NCI-H2196 treated with DMSO at 0.1 percent for 48 hours (cell line): ENCODE results near the gene FLG2.

Experiments used
- DNase-seq: peaks from one replicate; lab custom pipeline; 2025; ENCODE audit not compliant: unreplicated experiment; lab: John Stamatoyannopoulos, UW

The FLG2 gene

DNA sequence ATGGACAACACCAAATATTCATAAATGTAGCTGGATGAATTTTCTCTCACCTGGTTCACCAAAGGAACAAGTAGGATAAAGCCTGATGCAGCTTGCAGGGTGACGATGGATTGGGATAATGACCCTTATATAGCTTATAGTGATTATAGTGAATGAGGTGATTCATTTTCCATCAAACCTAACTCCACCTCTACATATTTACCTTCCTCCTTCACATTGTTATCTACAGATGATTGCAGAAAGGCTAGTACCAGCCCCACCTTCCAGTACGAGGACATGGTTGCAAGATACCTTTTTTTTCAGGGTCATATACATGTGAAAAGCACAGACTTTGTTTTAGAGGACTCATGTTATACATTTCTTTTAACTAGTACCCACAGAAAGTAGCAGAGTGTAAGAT, at the start of gene FLG2:
Gene FLG2 (minus strand): TSS at position 101 of the 400 bp plus-strand sequence. CDS start 1,122 bp downstream, outside the sequence.
- DNase-seq, result no peak

DNA sequence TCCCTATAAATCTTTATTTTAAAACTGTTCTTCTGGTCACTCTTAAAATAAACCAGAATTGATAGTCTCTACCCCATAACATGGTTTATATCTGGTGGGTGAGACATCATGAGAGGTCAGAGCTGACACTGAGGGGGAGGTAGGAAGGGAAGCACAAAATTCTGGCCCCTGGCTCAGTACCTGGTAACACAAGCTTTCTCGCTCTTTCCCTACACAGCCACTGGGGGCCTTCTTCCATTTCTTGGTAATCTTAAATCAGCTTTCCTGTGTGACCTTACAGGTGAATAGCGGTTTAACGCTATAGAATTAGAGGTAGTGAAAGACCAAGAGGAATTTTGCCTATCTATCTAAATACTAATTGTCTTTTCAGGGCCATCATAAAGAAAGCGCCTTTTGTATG, 48.9 kb upstream of the FLG2 start:
- no peak for DNase-seq

DNA sequence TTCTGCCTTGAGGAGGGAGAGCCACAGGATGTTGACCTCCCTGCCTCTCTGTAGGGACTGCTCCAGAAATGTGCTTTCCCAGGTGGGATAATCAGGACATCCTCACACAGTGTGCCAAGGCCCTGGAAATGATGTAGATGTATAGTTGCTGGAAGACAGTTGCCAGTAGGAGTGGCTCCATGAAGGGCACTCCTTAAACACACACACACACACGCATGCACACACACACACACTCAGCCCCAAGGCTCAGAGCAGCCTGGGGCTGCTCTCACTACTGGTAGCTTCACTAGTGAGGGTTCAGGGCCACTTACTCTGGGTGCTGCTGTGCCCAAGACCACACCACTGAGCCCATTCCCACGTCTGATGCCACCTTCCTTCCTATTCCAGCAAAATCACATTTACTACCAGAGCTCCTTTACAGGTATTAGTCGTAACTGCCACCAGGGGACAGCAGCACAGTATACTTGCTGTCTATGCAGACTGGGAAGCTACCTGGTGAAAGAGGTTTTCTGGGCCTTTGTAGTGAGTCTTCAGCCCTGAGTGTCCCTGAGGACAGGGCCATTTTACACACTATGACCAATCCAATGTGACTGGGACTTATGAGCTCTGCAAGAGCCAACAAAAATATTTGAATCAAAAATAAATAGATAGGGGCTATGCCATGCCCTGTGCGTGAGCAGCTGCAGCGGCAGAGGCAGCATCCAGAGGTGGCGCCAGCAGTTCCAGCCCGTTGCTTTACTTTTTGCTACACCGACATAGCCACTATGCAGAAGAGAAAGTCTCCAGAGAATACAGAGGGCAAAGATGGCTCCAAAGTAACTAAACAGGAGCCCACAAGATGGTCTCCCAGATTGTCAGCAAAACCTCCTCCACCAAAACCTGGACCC, 39.2 kb upstream of the FLG2 start:
- no peak for DNase-seq

DNA sequence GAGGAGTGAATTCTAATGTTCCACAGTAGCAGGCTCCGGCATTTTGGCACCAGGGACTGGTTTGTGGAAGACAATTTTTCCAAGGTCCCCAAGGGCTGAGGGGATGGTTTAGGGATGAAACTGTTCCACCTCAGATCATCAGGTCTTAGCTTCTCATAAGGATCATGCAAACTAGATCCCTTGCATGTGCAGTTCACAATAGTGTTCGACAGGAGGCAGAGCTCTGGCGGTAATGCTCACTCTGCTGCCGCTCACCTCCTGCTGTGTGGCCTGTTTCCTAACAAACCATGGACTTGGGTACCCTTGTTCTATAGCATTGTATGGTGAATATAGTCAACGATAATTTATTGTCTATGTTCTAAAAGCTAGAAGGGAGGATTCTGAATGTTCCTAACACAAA, 37.7 kb upstream of the FLG2 start:
- no peak for DNase-seq

DNA sequence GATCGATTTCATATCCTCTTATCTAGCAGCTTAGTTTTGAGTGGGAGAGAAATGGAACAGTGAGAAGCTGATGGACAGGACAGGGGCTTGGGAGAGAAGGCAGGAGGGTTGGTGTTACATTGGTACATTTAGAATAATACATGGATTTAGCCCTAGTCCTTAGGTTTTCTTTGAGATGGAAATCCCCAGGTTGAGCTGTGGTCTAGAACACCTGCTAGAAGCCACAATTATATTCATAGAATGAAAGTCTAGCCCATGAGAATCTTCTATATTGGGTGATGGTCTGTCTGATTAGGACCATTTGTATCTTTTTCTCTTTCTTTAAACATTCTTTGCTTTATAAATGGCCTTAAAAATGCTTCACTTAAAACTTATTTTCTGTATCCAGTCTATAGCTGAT, 34.3 kb upstream of the FLG2 start:
- no peak for DNase-seq

DNA sequence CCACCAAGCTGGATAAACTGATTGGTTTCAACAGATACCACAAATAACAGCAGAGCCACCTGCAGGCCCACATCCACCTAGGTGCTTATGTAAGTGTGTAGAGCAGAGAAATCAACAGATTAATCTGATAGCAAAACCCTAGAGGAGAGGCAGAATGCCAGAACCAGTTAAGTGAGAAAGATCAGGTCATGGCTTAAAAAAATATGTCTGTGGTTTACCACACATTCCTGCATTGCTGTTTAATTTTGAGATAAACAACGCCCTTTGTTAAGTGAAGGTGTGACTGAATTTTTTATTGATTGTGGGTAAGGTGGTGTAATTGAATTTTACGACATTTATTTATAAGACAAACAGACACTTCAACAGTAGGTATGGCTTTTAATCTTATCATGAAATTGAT, 33.1 kb upstream of the FLG2 start:
- no peak for DNase-seq

DNA sequence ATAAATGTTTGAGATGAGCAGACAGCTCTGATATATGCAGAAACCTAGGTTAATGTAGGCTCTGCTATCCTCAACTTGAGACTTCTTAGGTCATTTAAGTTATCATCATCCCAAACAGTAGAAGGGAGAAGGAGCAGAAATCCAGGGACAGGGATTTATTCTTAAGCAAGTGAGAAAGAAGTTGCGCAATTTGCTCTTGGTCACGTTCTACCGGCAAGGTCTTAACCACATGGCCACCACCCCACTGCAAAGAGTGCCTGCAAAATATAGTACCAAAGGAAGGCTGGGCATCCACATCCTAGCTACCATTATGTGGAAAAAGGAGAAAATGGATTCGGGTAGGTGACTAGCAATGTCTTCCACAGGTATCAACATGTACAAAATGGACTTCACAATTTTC, 29.1 kb upstream of the FLG2 start:
- DNase-seq, result no peak

DNA sequence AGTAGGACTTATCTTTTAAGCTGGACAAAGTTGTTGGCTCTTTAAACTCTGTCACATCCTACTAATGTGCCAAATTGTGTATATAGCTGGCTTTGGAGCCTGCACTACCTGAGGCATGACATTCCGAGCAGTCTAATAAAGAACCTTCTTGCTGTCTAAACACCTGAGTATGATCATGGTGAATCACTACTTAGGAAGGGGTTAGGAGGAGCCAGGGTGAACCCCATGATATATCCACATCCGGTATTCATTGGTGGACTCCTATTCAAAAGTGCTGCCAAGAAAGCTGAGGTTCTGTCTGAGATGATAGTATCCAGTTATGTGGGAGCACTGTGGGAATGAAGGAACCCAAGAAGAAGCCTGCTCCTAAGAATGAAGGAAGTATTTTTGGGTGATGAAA, 27.1 kb upstream of the FLG2 start:
- DNase-seq, result no peak

DNA sequence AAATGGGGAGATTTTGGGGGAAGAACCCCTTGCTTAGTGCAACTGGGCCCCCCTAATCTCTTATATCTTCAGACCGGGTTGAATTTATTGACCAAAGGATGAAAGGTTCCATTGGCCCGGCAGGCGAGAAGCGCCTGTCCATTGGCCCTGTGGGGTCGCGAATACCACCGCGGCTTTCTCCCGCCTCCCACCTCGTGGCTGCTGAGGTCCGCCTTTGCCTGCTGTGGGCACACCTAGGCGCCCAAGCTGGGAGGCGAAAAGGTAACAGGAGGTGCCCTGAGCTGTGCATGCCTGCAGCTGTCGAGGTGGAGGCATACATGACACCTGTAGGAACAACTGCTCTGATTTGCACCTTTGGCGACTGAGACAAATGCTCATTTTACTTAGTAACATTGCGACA, 21.1 kb upstream of the FLG2 start:
- DNase-seq, result no peak

DNA sequence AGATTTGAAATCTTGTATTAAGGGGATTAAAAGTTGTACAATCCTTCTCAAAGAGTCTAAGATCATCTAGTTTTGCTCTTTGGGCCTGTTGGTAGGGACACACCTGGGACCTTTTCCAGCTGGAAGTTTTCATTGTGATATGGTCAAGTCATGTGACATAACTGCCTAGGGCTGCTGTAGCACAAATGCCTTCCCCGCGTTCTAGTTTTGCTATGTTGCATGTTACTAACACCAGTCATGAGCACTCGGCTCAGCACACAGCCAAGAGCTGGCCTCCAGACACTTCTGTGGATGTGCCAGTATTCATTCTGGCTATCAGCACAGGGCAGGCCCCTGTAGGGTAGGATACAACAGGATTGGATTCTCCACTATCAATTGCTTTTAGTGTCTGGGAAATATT, 14.6 kb upstream of the FLG2 start:
- no peak for DNase-seq

DNA sequence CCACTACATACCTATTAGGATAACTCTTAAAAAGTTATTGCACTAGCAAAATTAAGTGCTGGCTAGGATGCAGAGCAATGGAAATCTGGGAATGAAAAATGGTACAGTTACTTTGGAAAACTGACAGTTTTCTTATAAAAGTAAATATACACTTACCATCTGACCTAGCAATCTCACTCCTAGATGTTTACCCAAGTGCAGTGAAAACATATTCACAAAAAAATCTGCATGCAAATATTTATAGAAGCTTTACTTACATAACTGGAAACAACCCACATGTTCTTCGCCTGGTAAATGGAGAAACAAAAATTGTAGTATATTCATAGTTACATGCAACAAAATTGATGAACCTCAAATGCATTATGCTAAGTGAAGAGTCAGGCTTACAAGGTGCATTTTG, 12.9 kb upstream of the FLG2 start:
- DNase-seq, result no peak

DNA sequence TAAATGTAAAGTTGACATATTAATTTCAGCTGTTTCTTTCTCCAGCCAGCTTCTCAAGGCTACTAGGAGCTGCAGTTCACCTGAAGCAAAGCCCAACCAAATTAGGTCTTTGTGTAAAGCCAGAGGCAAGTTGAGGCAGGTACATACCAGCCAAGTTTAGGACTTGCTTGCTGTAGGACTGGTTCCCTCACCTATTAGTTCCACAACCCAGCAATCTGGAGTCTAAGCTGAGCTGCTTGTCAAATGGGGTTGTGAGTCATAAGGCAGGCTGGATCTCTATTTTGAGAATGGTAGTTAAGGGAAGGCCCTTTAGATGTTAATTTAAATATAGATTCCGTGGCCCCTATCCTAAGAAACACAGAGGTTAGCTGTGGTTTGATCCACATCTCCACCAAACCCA, 7.6 kb upstream of the FLG2 start:
- DNase-seq, result no peak

DNA sequence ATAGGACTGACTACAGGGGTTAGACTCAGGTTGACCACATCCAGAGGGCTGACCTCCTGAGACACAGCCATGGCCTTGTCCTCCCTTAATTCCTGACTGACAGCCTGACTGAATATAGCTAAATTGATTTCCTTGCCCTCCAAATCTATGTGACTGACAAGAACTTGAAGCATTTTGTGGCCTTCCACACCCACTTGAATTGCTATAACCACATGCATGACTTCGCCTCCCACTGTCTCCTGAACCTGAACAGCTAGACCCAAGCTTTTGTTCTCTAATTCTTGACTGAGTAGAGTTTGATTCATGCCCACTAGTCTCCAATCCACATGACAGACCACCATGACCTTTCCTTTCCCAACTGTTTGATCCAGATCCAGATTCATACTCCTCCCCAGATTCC, 3.1 kb downstream of the FLG2 start:
- DNase-seq, result no peak

DNA sequence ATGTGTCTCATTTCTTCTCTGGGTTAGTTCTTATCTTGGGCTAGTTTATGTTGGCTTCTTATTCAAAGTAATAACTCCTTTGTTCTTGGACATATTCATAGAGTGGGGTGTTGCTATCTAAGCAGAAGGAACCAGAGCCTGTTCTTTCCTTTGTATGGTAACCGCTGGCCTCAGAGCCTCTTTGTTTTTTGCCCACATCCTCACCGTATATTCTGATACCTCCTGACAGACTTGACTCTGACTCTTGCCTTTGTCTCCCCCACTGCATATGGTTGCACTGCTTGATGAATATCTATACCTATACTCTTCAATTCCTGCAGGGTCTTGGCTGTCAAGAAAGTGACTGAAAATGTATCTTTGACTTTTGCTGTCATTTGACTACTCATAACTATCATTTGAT, 10.2 kb downstream of the FLG2 start:
- no peak for DNase-seq

DNA sequence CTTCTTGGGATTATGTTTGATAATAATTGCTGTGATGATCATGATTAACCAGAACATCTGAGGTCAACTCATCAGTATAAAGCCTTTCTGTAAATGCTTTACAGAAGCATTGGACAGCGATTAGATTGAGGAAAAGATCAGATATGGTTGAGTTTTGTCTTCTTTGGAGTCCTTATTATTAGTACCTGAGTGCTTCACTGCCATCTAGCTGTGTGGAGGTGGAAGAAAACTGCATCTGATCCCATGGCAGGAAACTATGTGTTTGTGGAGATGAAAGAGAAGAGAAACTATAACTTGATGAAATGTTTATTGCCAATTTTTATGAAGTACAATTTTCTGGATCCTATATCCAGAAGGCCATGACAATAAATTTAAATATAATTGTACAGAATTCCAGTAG, 11.4 kb downstream of the FLG2 start:
- no peak for DNase-seq

DNA sequence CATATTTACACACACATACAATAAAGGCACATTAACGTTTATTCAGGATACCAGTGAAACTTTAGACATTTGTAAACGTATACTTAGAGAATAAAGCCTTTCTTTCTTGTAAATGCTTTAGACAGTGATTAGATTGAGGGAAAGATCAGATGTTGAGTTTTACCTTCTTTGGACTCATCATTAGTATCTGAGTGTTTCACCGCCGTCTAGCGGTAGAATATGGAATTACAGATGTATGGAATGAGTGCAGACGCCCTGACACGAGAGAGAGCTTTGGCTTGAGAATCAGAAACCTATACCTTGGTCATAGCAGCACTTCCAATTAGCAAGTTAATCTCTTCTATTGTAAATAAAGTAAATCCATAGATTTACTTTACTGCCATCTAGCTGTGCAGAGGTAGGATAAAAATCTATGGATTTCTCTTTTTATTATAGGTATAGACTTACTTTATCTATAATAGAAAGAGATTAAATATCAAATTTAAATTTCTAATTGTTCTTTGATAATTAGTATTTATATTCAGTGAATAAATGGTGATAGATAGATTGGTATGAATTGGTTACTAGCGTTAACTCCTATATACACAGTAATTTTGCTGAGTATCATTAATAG, 12.6 kb downstream of the FLG2 start:
- no peak for DNase-seq

DNA sequence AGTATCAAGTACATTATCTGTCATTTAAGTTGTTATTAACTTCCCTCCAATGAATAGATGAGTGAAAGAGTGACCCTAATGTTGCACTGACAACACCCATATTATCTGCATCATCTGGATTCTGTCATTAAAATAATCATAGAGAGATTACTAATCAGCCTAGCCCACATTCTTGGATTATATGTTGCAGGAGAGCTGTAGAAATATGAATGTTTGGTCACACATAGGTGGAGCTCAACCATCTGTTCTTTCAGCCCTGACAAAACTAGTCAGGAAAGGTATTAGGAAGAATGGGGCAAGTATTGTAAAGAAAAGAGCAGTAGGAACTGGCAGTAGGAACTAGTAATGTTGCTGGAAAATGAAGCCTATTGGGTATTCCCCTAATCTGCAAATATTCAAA, 15.4 kb downstream of the FLG2 start:
- DNase-seq, result no peak

DNA sequence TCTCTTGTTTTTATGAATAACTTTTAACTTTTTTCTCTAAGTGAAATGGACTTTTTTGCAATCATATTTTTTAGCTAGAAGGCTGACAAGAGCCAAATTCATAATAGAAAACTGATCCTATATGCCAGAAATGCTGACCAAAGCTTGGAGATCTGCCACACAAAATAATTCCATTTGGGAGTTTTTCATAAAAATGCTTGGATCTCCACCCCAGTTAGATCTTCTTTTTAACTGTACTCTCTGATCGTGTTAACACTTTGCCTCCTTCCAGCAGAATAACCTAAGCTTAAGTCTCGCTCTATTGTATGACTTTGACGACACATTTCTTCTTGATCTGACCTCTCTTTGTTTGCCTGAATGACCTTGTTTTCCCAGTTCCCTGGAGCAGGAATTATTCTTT, 16.8 kb downstream of the FLG2 start:
- no peak for DNase-seq

DNA sequence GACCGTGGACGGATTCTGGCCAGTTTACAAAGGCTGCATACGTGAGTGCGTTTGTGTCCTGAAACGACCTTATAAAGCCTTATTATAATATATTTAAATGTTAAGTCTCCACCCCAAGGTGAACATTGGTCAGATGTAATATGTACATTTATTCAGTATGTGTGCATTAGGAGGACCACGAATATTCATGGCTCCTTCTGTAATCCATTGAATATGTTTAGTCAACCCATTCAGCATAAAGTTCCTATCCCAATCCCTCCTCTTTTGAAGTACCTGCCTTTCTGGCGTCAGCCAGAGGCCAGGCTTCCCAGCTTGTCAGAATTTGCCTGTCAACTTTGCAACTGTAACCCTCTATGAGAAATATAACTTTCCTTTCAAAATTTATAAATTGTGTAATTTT, 24.4 kb downstream of the FLG2 start:
- no peak for DNase-seq

DNA sequence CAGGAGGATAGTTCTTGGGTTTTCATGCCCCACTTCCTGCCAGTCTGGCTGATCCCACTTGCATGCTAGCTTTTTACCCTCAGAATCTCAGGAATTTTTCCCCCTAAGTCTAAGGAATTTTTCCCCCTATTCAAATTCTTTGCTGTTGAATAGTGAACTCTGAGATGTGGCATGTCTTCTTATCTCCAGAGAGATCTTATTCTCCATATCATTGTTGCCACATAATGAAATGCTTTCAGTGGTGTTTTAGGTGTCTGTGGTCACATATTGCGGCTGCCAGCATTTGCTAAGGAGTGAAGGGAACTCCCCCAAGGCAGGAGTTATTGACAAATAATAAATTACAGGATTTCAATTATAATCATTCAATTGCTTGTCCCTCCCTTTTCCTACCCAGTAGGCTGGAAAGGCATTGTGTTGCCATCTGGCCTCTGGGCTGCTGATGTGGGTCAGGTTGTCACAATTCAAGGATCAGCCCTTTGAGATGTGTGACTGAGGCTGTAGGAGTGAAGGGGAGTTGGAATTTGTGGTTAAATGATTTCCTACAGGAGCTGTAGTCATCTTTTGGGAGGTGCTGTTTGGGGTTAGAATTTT, 30.9 kb downstream of the FLG2 start:
- DNase-seq, result no peak

DNA sequence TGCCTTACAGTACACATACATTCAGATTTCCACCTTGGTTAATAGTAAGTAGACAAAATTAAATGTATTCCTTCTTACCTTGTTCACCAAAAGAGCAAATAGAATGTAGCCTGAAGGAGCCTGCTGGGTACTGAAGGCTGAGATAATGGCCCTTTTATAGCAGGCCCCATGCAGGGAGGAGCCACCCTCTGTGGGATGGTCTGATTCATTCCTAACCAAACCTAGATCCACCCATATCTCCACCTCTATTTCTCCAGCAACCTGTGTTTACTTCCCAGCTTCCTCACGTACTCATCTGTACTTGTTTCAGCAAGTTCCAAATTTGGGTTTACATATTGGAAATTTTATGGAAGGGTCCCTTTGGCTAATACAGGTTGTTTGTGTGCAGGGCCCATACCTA, 34.7 kb downstream of the FLG2 start, which contains the start of gene FLG:
Gene FLG (minus strand): TSS at position 129 of the 400 bp plus-strand sequence. CDS start 9,783 bp downstream, outside the sequence.
- DNase-seq, result no peak

DNA sequence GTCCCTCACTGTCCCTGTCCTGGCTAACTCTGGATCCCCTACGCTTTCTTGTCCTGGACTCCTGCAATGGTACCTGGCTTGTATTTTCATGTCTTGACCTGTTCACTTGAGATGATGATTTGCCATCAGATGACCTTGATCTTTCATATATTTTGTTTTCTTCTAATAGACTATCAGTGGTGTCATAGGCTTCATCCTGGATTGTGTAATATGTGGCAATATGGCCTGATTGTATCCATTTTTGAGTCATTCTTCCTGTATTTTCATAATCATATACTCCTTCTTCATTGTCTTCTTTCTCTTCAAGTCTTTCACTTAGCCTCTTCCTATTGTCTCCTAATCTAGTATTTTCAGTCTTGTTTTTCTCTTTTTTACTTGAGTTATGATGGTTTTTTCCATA, 45.8 kb downstream of the FLG2 start:
- DNase-seq, result no peak
